ENCODE data around the gene FAM20C. TPM values are rescaled to one million over a fixed set of nuclear protein-coding genes. Genes with fewer than 3 reads are reported as not detected.

FAM20C gene
- total RNA-seq, 6 donors from 2014 or later, result 17.7 to 53.7 (median 46.8) TPM

GRCh38 chr7:211715-212058 lies 19.3 kb downstream of the FAM20C start:
- DNase-seq (peak in 1 of 2 donors; percentile 63), ATAC-seq (ENCODE audit: low FRiP score in 2 of 2) (no peak)
- Histone ChIP-seq H3K27me3 (no peaks in the 10 kb centered on the region), H3K4me3 (no peak overlapping the region), H3K27ac (no peak overlapping the region), H3K36me3 (peaks cover 0 to 24% (median 12%) of the 10 kb centered on the region in 4 donors), H3K9me3 (no peaks in the 10 kb centered on the region), H3K4me1 (peaks cover 0 to 7% (median 6%) of the 10 kb centered on the region in 4 donors)
- TF ChIP-seq POLR2A (IDR thresholded peaks at IDR 0.05), result no peak
- no peak for TF ChIP-seq POLR2AphosphoS5 (IDR thresholded peaks at IDR 0.05)
- no peak for TF ChIP-seq EP300 (IDR thresholded peaks at IDR 0.05)
- no peak for TF ChIP-seq CTCF (IDR thresholded peaks at IDR 0.05)
- WGBS, 2 donors, result 93 to 94% methylated on average over 15 to 18 of the region's 19 CpGs

GRCh38 chr7:212754-213153 lies 20.4 kb downstream of the FAM20C start:
- Histone ChIP-seq H3K36me3 (peaks cover 0 to 21% (median 13%) of the 10 kb centered on the region in 4 donors), H3K27me3 (no peaks in the 10 kb centered on the region)
- 91 to 97% methylated on average over 14 of the region's 14 CpGs for WGBS, 2 donors

GRCh38 chr7:213324-213993 lies 21.1 kb downstream of the FAM20C start:
- DNase-seq (peak in 1 of 2 donors; percentile 40), ATAC-seq (ENCODE audit: low FRiP score in 2 of 2) (no peak)
- Histone ChIP-seq H3K27me3 (no peaks in the 10 kb centered on the region), H3K27ac (no peak overlapping the region), H3K4me3 (no peak overlapping the region), H3K4me1 (peaks cover 0 to 7% (median 6%) of the 10 kb centered on the region in 4 donors), H3K9me3 (no peaks in the 10 kb centered on the region), H3K36me3 (peaks cover 0 to 28% (median 17%) of the 10 kb centered on the region in 4 donors)
- WGBS, 2 donors, result 84 to 90% methylated on average over 25 to 27 of the region's 27 CpGs
- no peak for TF ChIP-seq EP300 (IDR thresholded peaks at IDR 0.05)
- no peak for TF ChIP-seq POLR2AphosphoS5 (IDR thresholded peaks at IDR 0.05)
- no peak for TF ChIP-seq CTCF (IDR thresholded peaks at IDR 0.05)
- no peak for TF ChIP-seq POLR2A (IDR thresholded peaks at IDR 0.05)

More at GRCh38 chr7:212754-213153, 20.4 kb downstream of the FAM20C start:
- Histone ChIP-seq H3K9me3 (no peaks in the 10 kb centered on the region), H3K4me3 (no peak overlapping the region), H3K27ac (no peak overlapping the region), H3K4me1 (peaks cover 0 to 7% (median 6%) of the 10 kb centered on the region in 4 donors)
- TF ChIP-seq POLR2A (IDR thresholded peaks at IDR 0.05) (no peak), EP300 (IDR thresholded peaks at IDR 0.05) (no peak)
- ATAC-seq (ENCODE audit: low FRiP score in 2 of 2) (no peak), DNase-seq (no peak)

GRCh38 chr7:214410-215212 lies 22.2 kb downstream of the FAM20C start:
- ATAC-seq (ENCODE audit: low FRiP score in 2 of 2) (no peak), DNase-seq (peak in 1 of 2 donors; percentile 85)
- Histone ChIP-seq H3K4me1 (peaks cover 0 to 11% (median 8%) of the 10 kb centered on the region in 4 donors), H3K36me3 (peaks cover 0 to 33% (median 16%) of the 10 kb centered on the region in 4 donors), H3K9me3 (no peaks in the 10 kb centered on the region), H3K4me3 (no peak overlapping the region), H3K27me3 (no peaks in the 10 kb centered on the region), H3K27ac (peak overlapping the region in 1 of 4 donors; percentile 16)
- TF ChIP-seq EP300 (IDR thresholded peaks at IDR 0.05) (no peak), POLR2AphosphoS5 (IDR thresholded peaks at IDR 0.05) (no peak), CTCF (IDR thresholded peaks at IDR 0.05) (no peak), POLR2A (IDR thresholded peaks at IDR 0.05) (no peak)
- WGBS, 2 donors, result 82 to 90% methylated on average over 28 to 36 of the region's 36 CpGs

Measured in upper lobe of left lung (tissue), 6 donors.